ENCODE results near the gene KRTAP4-3.
"Not testable (repeated sequence)": the region's sequence is repeated elsewhere in the genome, so short reads cannot be mapped to it uniquely, and the experiment has no call there.

KRTAP4-3 gene

GRCh38 chr17:41118721-41119120 lies 49.3 kb downstream of the KRTAP4-3 start:
- H3K4me1 ChIP-seq (ENCODE audit: insufficient read depth, low read length, severe bottlenecking): peaks cover 6% of the 10 kb centered on the region
- TF ChIP-seq CTCF (IDR thresholded peaks at IDR 0.05; ENCODE audit: low read length): no peak
- no peak for TF ChIP-seq EZH2 (IDR thresholded peaks at IDR 0.05; ENCODE audit: borderline replicate concordance, low read length)
- H3K36me3 ChIP-seq (ENCODE audit: insufficient read depth, low read length): no peaks in the 10 kb centered on the region
- H3K9me2 ChIP-seq (ENCODE audit: low read depth, low read length): no peaks in the 10 kb centered on the region
- H3K79me2 ChIP-seq (ENCODE audit: insufficient read depth, low read length): no peaks in the 10 kb centered on the region
- H3K4me3 ChIP-seq (ENCODE audit: low read depth, low read length, poor library complexity, severe bottlenecking): no peak overlapping the region
- H2AFZ ChIP-seq (ENCODE audit: low read length): no peak overlapping the region
- no peak overlapping the region for H3K9ac ChIP-seq (ENCODE audit: low read length)
- H3K4me2 ChIP-seq (ENCODE audit: low read length): no peak overlapping the region
- no peaks in the 10 kb centered on the region for H3K9me3 ChIP-seq (ENCODE audit: low read length)
- H3F3A ChIP-seq (ENCODE audit: insufficient read depth, low read length): no peaks in the 10 kb centered on the region
- no peak overlapping the region for H3K27ac ChIP-seq (ENCODE audit: low read depth, low read length, poor library complexity, severe bottlenecking)
- H4K20me1 ChIP-seq (ENCODE audit: insufficient read depth, low read length): no peaks in the 10 kb centered on the region
- no peaks in the 10 kb centered on the region for H3K27me3 ChIP-seq (ENCODE audit: insufficient read depth, low read length)

- not testable (repeated sequence) for H3K27ac ChIP-seq (ENCODE audit: low read depth, low read length, poor library complexity, severe bottlenecking); H4K20me1 ChIP-seq (ENCODE audit: insufficient read depth, low read length); H3K27me3 ChIP-seq (ENCODE audit: insufficient read depth, low read length); H3K4me1 ChIP-seq (ENCODE audit: insufficient read depth, low read length, severe bottlenecking); H3K79me2 ChIP-seq (ENCODE audit: insufficient read depth, low read length); H3K4me2 ChIP-seq (ENCODE audit: low read length); H3F3A ChIP-seq (ENCODE audit: insufficient read depth, low read length); H3K9ac ChIP-seq (ENCODE audit: low read length); H3K4me3 ChIP-seq (ENCODE audit: low read depth, low read length, poor library complexity, severe bottlenecking); H3K9me2 ChIP-seq (ENCODE audit: low read depth, low read length); H2AFZ ChIP-seq (ENCODE audit: low read length); H3K36me3 ChIP-seq (ENCODE audit: insufficient read depth, low read length); H3K9me3 ChIP-seq (ENCODE audit: low read length)
Observed at GRCh38 chr17:41117846-41118386, 50.1 kb downstream of the KRTAP4-3 start, which contains the start of gene KRTAP4-11. KRTAP4-11 (minus strand) TSS chr17:41118373; CDS start chr17:41118315, 58 bp downstream.

Data from OCI-LY1 (cell line).